PC-3 (cell line): ENCODE data around the gene BNIP2. TPM values are rescaled to one million over a fixed set of nuclear protein-coding genes. Genes with fewer than 3 reads are reported as not detected.

Experiments
- ATAC-seq: fragments of 200-7000 bp; cut with Tn5 transposase; 2 replicates; pipeline ENCODE4 v1.9.1; 2020; ENCODE audit warnings: mild to moderate bottlenecking, moderate library complexity
- Bru-seq: library from RNA; stranded (reverse); fragments of 400-500 nt; gene quantifications from one replicate; lab custom pipeline; 2021; lab: Mats Ljungman, UMichigan
- BruChase-seq, 2 experiments: library from RNA; stranded (reverse); fragments of 400-500 nt; gene quantifications; one replicate each; lab custom pipeline; 2021; lab: Mats Ljungman, UMichigan
- BruUV-seq: library from RNA; stranded (reverse); fragments of 400-500 nt; replicated peaks from 2 replicates; lab custom pipeline; 2021; lab: Mats Ljungman, UMichigan
- CTCF ChIA-PET: fragments of 300-600 bp; sonication (Branson Sonifier 250); formaldehyde crosslinking; loops from one replicate; lab custom pipeline; 2022; ENCODE audit warnings: antibody characterized with exemption; lab: Charles Lee
- POLR2A ChIA-PET: fragments of 300-600 bp; sonication (Branson Sonifier 250); formaldehyde crosslinking; loops from one replicate; lab custom pipeline; 2022; ENCODE audit warnings: antibody characterized with exemption; ENCODE audit not compliant: unreplicated experiment; lab: Charles Lee
- DNase-seq: peaks from one replicate; pipeline ENCODE4 v3.0.0-alpha.2; 2015
- H2AFZ ChIP-seq: fragments of 300-600 bp; sonication (generic); 2 replicates; pipeline ENCODE4 v1.6.0; 2016; ENCODE audit warnings: antibody characterized with exemption, low read length
- H3F3A ChIP-seq: fragments of 300-600 bp; sonication (generic); one replicate; pipeline ENCODE4 v1.6.0; 2017; ENCODE audit warnings: antibody characterized with exemption, low read length, control low read depth, mild to moderate bottlenecking; ENCODE audit not compliant: unreplicated experiment
- H3K27ac ChIP-seq: fragments of 300-600 bp; sonication (generic); 2 replicates; pipeline ENCODE4 v1.5.1; 2016; ENCODE audit warnings: mild to moderate bottlenecking, low read length
- H3K27me3 ChIP-seq: fragments of 300-600 bp; sonication (generic); 2 replicates; pipeline ENCODE4 v1.6.1; 2016; ENCODE audit warnings: low read length, mixed read lengths
- H3K36me3 ChIP-seq: fragments of 300-600 bp; sonication (generic); 2 replicates; pipeline ENCODE4 v1.6.1; 2016; ENCODE audit warnings: low read depth, mixed run types, low read length, mixed read lengths
- H3K4me1 ChIP-seq: fragments of 300-600 bp; sonication (generic); 2 replicates; pipeline ENCODE4 v1.5.1; 2016; ENCODE audit warnings: low read length; ENCODE audit not compliant: insufficient read depth
- H3K4me2 ChIP-seq: fragments of 300-600 bp; sonication (generic); 2 replicates; pipeline ENCODE4 v1.6.0; 2016; ENCODE audit warnings: low read length
- H3K4me3 ChIP-seq: fragments of 300-600 bp; sonication (generic); 2 replicates; pipeline ENCODE4 v1.5.1; 2016; ENCODE audit warnings: mild to moderate bottlenecking, low read length, mixed read lengths
- H3K79me2 ChIP-seq: fragments of 300-600 bp; sonication (generic); 2 replicates; pipeline ENCODE4 v1.6.1; 2017; ENCODE audit warnings: low read length, mixed read lengths
- H3K9ac ChIP-seq: fragments of 300-600 bp; sonication (generic); 2 replicates; pipeline ENCODE4 v1.6.0; 2016; ENCODE audit warnings: mild to moderate bottlenecking, low read length
- H3K9me2 ChIP-seq: fragments of 300-600 bp; sonication (generic); replicated peaks from 2 replicates; pipeline ENCODE4 v1.6.1; 2016; ENCODE audit warnings: mixed run types, low read length, mixed read lengths
- H3K9me3 ChIP-seq: fragments of 300-600 bp; sonication (generic); 2 replicates; pipeline ENCODE4 v1.6.1; 2016; ENCODE audit warnings: low read length, mixed read lengths
- H4K20me1 ChIP-seq: fragments of 300-600 bp; sonication (generic); 2 replicates; pipeline ENCODE4 v1.6.1; 2016; ENCODE audit warnings: low read length, mixed read lengths
- CTCF ChIP-seq: fragments of 300-600 bp; sonication (generic); conservative IDR thresholded peaks from 2 replicates; pipeline ENCODE4 v1.5.1; 2017; ENCODE audit warnings: antibody characterized with exemption, low read depth, mild to moderate bottlenecking, low read length
- EZH2 ChIP-seq: fragments of 300-600 bp; sonication (generic); IDR thresholded peaks from one replicate; pipeline ENCODE4 v1.6.1; 2017; ENCODE audit warnings: antibody characterized with exemption, mild to moderate bottlenecking, low read length; ENCODE audit not compliant: unreplicated experiment
- EZH2phosphoT487 ChIP-seq: fragments of 300-600 bp; sonication (generic); IDR thresholded peaks from 2 replicates; pipeline ENCODE4 v1.6.1; 2018; ENCODE audit warnings: mild to moderate bottlenecking, antibody characterized with exemption, low read length, borderline replicate concordance
- intact Hi-C: fragments of 100-400 bp; cut with micrococcal nuclease; formaldehyde crosslinking; loops from 2 replicates; pipeline ENCODE4 v1.9.0; 2023
- long read RNA-seq: library from polyadenylated mRNA; unstranded; transcript quantifications from one replicate; pipeline ENCODE4 v2.0.0, GENCODE V29; 2021; ENCODE audit not compliant: unreplicated experiment
- total RNA-seq: library from RNA; depleted of rRNA; stranded (reverse); fragments of >200 nt; gene quantifications from 2 replicates; pipeline ENCODE4 v1.2.3, GENCODE V29; 2014; rRNA removed

Gene BNIP2, protein sequence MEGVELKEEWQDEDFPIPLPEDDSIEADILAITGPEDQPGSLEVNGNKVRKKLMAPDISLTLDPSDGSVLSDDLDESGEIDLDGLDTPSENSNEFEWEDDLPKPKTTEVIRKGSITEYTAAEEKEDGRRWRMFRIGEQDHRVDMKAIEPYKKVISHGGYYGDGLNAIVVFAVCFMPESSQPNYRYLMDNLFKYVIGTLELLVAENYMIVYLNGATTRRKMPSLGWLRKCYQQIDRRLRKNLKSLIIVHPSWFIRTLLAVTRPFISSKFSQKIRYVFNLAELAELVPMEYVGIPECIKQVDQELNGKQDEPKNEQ
- total RNA-seq (46.1 and 63.4 TPM in 2 replicates), Bru-seq, nascent RNA (percentile 92 among the genes with signal in this experiment), BruChase-seq, experiment 1, labeled RNA remaining after a 6-hour chase (percentile 96 among the genes with signal in this experiment), BruChase-seq, experiment 2, labeled RNA remaining after a 2-hour chase (percentile 95 among the genes with signal in this experiment)
- long read RNA-seq, full-length matches to known transcripts, result 114 of 159 reads
- long read RNA-seq, partial matches to known transcripts, result 6 of 159 reads
- long read RNA-seq, other reads (novel, unspliced or antisense), result 39 of 159 reads

GRCh38 chr15:59688782-59689625 lies at the start of gene BNIP2:
TSS of gene BNIP2 (minus strand) at chr15:59689320. CDS start at chr15:59682457, 6,863 bp downstream.
- Histone ChIP-seq H3K79me2 (peaks cover 51% of the 10 kb centered on the region), H3K4me2 (peak within 1 kb of the TSS; percentile 87), H3K27ac (peak within 1 kb of the TSS; percentile 81), H3K27me3 (no peaks in the 10 kb centered on the region), H3K9ac (peak within 1 kb of the TSS; percentile 95), H3K4me1 (peaks cover 19% of the 10 kb centered on the region), H4K20me1 (peaks cover 41% of the 10 kb centered on the region), H3F3A (no peaks in the 10 kb centered on the region), H3K36me3 (no peaks in the 10 kb centered on the region; the same call in 1 of the 2 replicates), H3K9me2 (no peaks in the 10 kb centered on the region), H2AFZ (peak within 1 kb of the TSS; percentile 96), H3K9me3 (no peaks in the 10 kb centered on the region), H3K4me3 (peak within 1 kb of the TSS; percentile 98)
- ChIA-PET CTCF (no interaction called here), POLR2A (interaction anchor here (0.6 to 0.7 kb wide), 2 partner anchors 594 to 1970 kb away, joined by 3 to 5 read pairs; no protein-coding TSS in a partner anchor)
- TSS peak; percentile 81 for BruUV-seq
- no peak for TF ChIP-seq EZH2
- TF ChIP-seq CTCF, result no peak
- TF ChIP-seq EZH2phosphoT487, result no peak
- DNase-seq, result peak; percentile 93
- peak; percentile 92 for ATAC-seq
- intact Hi-C loops, result no loop called here

DNA sequence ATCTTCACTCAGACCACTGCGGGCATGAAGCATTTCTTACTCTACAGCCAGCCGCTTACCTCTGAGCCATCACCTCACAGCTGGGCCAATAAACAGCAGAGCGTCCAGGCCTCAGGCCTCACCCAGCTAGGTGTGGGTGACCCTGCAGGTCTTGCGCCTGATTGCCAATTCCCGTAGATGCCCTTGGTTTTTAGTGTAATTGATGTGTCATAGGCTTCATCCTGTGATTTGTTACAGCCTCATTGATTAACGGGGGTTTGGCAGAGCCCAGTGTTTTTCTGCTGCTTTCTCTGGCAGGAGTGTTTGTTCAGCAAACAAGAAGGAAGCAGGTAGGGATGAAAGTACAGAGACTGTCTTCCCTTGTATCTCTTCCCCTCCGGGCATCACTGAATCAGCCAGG lies 49.6 kb upstream of the BNIP2 start:
- Histone ChIP-seq H3K27me3 (peaks cover 32% of the 10 kb centered on the region), H3K27ac (no peak overlapping the region), H4K20me1 (no peaks in the 10 kb centered on the region), H3K4me2 (no peak overlapping the region), H3F3A (no peaks in the 10 kb centered on the region), H3K36me3 (no peaks in the 10 kb centered on the region), H3K4me1 (no peaks in the 10 kb centered on the region), H3K4me3 (no peak overlapping the region), H3K9me3 (no peaks in the 10 kb centered on the region), H3K79me2 (no peaks in the 10 kb centered on the region), H3K9me2 (no peaks in the 10 kb centered on the region), H3K9ac (no peak overlapping the region), H2AFZ (no peak overlapping the region)
- no TSS peak for BruUV-seq
- POLR2A ChIA-PET, result no interaction called here
- TF ChIP-seq CTCF (no peak), EZH2phosphoT487 (no peak), EZH2 (no peak)
- DNase-seq (peak; percentile 4), ATAC-seq (no peak)
- intact Hi-C loops, result no loop called here
- CTCF ChIA-PET, result no interaction called here
